Fibroblast of skin of right quadriceps (primary cell): ENCODE measurements around the gene RGPD5.
"Not testable (repeated sequence)": the region's sequence is repeated elsewhere in the genome, so short reads cannot be mapped to it uniquely, and the experiment has no call there.

Experiments used
- DNase-seq: peaks from one replicate; pipeline ENCODE4 v3.0.0-alpha.2; 2013

Gene RGPD5

GRCh38 chr2:109794074-109794737 is at the start of gene RGPD5:
RGPD5 (plus strand) TSS chr2:109794305; CDS start chr2:109794466, 161 bp downstream.
- not testable (repeated sequence) for DNase-seq

GRCh38 chr2:109751572-109751971 is 42.5 kb upstream of the RGPD5 start:
- not testable (repeated sequence) for DNase-seq

- DNase-seq, result not testable (repeated sequence)
Observed at GRCh38 chr2:109757163-109757824, 36.8 kb upstream of the RGPD5 start.

- not testable (repeated sequence) for DNase-seq
Observed at GRCh38 chr2:109760265-109761042, 33.7 kb upstream of the RGPD5 start.

GRCh38 chr2:109761043-109761454 is 33.1 kb upstream of the RGPD5 start:
- not testable (repeated sequence) for DNase-seq

GRCh38 chr2:109761976-109762375 is 32.1 kb upstream of the RGPD5 start:
- DNase-seq, result not testable (repeated sequence)

- DNase-seq, result not testable (repeated sequence)
Observed at GRCh38 chr2:109766074-109766473, 28.0 kb upstream of the RGPD5 start.

- DNase-seq, result not testable (repeated sequence)
Observed at GRCh38 chr2:109766886-109767578, 27.1 kb upstream of the RGPD5 start.

- not testable (repeated sequence) for DNase-seq
Observed at GRCh38 chr2:109768934-109769333, 25.2 kb upstream of the RGPD5 start.

GRCh38 chr2:109779118-109779517 is 15.0 kb upstream of the RGPD5 start:
- not testable (repeated sequence) for DNase-seq

- not testable (repeated sequence) for DNase-seq
Observed at GRCh38 chr2:109781147-109781816, 12.8 kb upstream of the RGPD5 start.

GRCh38 chr2:109782446-109782993 is 11.6 kb upstream of the RGPD5 start:
- not testable (repeated sequence) for DNase-seq

GRCh38 chr2:109791530-109792279 is 2.4 kb upstream of the RGPD5 start:
- not testable (repeated sequence) for DNase-seq

GRCh38 chr2:109792659-109793058 is 1.4 kb upstream of the RGPD5 start:
- not testable (repeated sequence) for DNase-seq

GRCh38 chr2:109871129-109871751 is 77.1 kb downstream of the RGPD5 start:
- not testable (repeated sequence) for DNase-seq

- DNase-seq, result not testable (repeated sequence)
Observed at GRCh38 chr2:109876625-109877024, 82.5 kb downstream of the RGPD5 start.

GRCh38 chr2:109882112-109882511 is 88.0 kb downstream of the RGPD5 start:
- not testable (repeated sequence) for DNase-seq

GRCh38 chr2:109888414-109888813 is 94.3 kb downstream of the RGPD5 start:
- not testable (repeated sequence) for DNase-seq

- not testable (repeated sequence) for DNase-seq
Observed at GRCh38 chr2:109889909-109890308, 95.8 kb downstream of the RGPD5 start.

- not testable (repeated sequence) for DNase-seq
Observed at GRCh38 chr2:109891024-109891423, 96.9 kb downstream of the RGPD5 start.

GRCh38 chr2:109893736-109894135 is 99.6 kb downstream of the RGPD5 start:
- DNase-seq, result not testable (repeated sequence)
